ENCODE results near the gene PFKP.

Gene PFKP

DNA sequence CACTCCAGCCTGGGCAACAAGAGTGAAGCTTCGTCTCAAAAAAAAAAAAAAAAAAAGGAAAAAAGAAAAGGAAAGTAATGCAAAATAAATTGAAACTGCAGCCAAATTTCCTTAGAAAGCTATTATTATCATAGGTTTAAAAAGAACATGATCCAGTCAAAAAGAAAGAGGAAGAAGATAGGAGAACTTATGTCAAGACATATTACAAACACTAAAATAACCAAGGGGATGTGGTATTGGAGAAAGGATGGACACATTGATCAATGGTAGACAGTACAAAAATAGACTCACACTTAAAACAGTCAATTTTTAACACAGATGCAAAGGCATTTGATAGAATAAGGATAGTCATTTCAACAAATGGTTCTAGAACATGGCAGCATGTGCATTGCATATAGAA, 27.3 kb upstream of the PFKP start:
- H3K4me1 Mint-ChIP-seq (ENCODE audit: low read depth): no peaks in the 10 kb centered on the region
- peaks cover 12% of the 10 kb centered on the region for H3K27me3 Mint-ChIP-seq
- H3K4me3 Mint-ChIP-seq: no peak overlapping the region
- no peaks in the 10 kb centered on the region for H3K9me3 Mint-ChIP-seq (ENCODE audit: low read depth)
- H3K27ac Mint-ChIP-seq: no peak overlapping the region
- no peaks in the 10 kb centered on the region for H3K36me3 Mint-ChIP-seq

DNA sequence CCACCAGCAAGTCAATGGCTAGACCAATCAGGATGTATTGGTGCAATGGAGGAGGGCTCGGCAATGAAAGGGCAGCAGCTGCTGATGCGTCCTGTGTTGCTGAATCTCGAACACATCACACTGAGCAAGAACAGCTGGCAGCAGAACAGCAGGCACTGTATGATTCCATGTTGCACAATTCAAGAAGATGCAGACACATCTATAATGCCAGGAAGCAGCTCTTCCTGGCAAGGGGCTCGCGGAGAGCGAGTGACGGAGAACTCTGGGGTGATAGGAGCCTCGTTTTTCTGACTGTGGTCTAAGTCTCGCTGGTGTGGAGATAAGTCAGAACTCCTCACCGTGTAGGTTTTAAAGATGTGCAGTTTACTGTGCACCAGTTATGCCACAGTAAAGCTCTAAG, 24.8 kb upstream of the PFKP start:
- no peaks in the 10 kb centered on the region for H3K9me3 Mint-ChIP-seq (ENCODE audit: low read depth)
- no peaks in the 10 kb centered on the region for H3K4me1 Mint-ChIP-seq (ENCODE audit: low read depth)
- peaks cover 3% of the 10 kb centered on the region for H3K27me3 Mint-ChIP-seq
- H3K4me3 Mint-ChIP-seq: no peak overlapping the region
- H3K36me3 Mint-ChIP-seq: no peaks in the 10 kb centered on the region
- no peak overlapping the region for H3K27ac Mint-ChIP-seq

DNA sequence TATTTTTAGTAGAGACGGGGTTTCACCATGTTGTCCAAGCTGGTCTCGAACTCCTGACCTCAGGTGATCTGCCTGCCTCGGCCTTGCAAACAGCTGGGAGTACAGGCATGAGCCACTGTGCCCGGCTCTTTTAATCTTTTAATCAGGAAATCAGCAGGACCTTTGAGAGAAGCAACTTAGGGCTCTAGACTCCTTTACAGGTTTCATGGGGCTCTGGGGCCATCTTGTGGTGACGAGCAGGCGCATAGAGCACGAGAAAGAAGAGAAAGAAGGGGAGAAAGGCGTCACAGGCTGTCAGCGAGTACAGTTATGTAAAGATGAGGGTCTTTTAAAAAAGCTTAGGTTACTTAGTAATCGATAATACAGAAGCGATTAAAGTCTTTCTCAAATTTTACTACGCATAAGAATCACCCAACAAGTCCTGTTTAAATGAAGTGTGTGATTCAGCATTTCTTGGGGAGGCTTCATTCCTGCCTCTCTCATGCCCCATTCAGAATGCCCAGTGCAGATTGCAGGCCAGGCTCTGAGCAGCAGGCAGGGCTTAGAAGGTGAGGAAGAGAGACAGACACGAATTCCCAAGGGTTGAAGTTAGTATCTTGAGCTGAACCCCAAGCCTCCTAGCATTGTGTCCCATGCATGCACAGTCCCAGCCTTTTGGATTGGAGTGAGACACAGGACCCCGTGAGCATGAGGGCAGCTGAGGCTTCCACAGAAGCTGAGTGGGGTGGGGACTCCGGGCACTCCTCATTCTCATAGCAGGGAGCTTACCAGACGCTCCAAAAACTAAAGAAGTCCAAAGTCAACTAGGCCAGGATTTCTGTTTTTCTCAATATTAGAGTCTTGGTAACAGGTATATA, 23.6 kb upstream of the PFKP start:
- no peaks in the 10 kb centered on the region for H3K36me3 Mint-ChIP-seq
- no peak overlapping the region for H3K27ac Mint-ChIP-seq
- H3K4me1 Mint-ChIP-seq (ENCODE audit: low read depth): no peaks in the 10 kb centered on the region
- H3K9me3 Mint-ChIP-seq (ENCODE audit: low read depth): no peaks in the 10 kb centered on the region
- H3K4me3 Mint-ChIP-seq: no peak overlapping the region
- H3K27me3 Mint-ChIP-seq: peaks cover 2% of the 10 kb centered on the region

DNA sequence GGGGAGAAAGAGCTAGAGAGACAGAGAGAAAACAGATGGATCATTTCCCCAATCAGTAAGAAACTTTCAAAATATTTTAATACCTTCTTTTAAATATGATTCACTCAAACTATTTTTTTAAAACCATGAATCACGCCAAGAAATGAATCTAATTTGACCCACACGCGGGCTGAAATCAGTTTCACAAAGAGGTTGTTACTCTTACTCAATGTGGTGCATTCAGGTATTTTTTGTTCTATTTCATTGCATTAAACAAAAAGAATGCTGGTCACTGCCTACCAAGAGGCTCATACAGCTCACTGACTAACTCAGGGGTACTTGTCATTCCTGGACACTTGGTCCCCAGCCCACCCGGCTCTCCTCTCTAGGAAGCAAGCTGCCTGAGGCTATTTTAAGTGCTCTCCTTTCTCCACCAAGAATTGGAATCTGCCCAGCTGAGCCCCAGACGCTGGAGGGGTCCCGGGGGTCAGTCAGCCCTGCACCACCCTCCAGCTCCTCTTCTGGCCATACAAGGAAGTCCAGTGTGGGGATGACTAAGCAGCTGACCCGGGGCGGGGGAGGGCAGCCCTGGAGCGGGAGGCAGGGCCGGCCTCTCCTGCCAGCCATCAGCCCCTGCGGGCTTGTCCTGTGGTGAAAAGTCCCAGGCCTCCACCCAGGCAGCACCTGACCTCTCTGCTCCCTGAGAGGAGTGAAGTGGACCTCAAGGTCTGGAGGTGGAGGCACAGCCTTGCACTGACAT, 21.7 kb upstream of the PFKP start:
- H3K27ac Mint-ChIP-seq: no peak overlapping the region
- H3K9me3 Mint-ChIP-seq (ENCODE audit: low read depth): no peaks in the 10 kb centered on the region
- H3K36me3 Mint-ChIP-seq: no peaks in the 10 kb centered on the region
- no peaks in the 10 kb centered on the region for H3K4me1 Mint-ChIP-seq (ENCODE audit: low read depth)
- H3K4me3 Mint-ChIP-seq: no peak overlapping the region
- H3K27me3 Mint-ChIP-seq: peaks cover 6% of the 10 kb centered on the region

DNA sequence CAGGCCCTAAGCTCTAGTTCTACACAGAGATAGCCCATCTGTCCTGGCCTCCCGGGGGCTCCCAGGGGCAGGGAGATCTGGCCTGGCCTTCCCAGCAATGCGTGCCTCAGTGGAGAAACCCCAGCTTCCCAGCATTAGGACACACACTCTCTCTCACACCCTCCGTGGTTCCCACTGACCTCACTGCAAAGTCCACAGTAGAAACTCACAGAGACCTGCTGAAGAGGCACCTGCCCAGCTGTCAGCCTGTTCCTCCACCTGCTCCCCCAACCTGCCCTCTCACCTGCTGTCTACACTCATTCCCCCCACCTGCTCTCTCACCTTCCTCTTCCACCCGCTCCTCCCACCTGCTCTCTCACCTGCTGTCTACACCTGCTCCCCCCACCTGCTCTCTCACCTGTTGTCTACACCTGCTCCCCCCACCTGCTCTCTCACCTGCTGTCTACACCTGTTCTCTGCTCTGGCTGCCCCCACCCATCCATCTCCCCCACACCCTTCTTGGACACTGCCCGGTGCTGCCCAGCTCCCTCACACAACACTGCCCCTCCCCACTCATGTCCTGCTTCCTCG, 21.1 kb upstream of the PFKP start:
- Mint-ChIP-seq H3K4me3 (no peak overlapping the region), H3K36me3 (no peaks in the 10 kb centered on the region), H3K27me3 (peaks cover 6% of the 10 kb centered on the region), H3K9me3 (ENCODE audit: low read depth) (no peaks in the 10 kb centered on the region), H3K27ac (no peak overlapping the region), H3K4me1 (ENCODE audit: low read depth) (no peaks in the 10 kb centered on the region)

DNA sequence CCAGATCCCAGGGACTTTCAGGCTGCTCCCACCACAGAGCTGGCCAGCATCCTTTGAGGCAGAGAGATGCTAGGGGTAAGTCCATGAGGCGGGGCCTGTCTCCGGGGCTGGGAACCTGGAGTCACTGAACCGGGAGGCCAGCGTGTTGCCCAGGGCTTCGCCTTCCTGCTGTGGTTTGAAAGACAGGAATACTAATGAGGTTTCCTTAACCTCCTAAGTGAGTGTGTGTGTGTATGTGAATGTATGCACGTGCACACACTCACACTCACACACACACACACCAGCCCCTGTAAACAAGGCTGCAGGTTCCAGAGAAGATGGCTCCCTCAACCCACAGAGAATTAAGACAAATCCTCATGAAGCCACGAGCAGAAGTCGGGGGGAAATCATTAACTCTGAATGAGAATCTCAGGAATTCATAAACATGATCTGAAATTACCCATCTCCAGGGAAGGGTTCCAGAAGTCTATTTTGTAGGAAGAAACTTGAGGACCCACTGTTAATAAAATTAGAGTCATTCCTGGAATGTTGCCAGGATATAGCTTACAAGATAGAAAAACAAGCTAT, 20.3 kb upstream of the PFKP start:
- H3K27me3 Mint-ChIP-seq: peaks cover 6% of the 10 kb centered on the region
- no peak overlapping the region for H3K4me3 Mint-ChIP-seq
- H3K4me1 Mint-ChIP-seq (ENCODE audit: low read depth): no peaks in the 10 kb centered on the region
- no peak overlapping the region for H3K27ac Mint-ChIP-seq
- H3K36me3 Mint-ChIP-seq: no peaks in the 10 kb centered on the region
- H3K9me3 Mint-ChIP-seq (ENCODE audit: low read depth): no peaks in the 10 kb centered on the region

DNA sequence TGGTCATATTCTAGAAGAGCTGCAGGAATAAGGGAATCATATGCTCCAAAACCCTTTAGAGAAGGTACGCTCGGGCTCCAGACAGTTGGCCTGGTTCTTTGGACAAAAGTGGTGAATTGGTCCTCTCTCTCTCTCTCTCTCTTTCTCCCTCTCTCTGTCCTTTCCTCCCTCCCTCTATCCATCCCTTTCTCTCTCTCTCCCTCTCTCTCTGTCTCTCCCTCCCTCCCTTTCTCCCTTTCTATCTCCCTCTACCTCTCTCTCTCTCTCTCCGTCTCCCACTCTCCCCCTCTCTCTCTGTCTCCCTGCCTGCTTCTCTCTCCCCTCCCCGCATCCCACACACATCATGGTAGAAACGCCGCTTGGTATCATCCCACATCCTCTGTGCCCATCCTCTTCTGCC, 19.8 kb upstream of the PFKP start:
- Mint-ChIP-seq H3K9me3 (ENCODE audit: low read depth) (no peaks in the 10 kb centered on the region), H3K36me3 (no peaks in the 10 kb centered on the region), H3K4me1 (ENCODE audit: low read depth) (no peaks in the 10 kb centered on the region), H3K4me3 (no peak overlapping the region), H3K27ac (no peak overlapping the region), H3K27me3 (peaks cover 6% of the 10 kb centered on the region)

DNA sequence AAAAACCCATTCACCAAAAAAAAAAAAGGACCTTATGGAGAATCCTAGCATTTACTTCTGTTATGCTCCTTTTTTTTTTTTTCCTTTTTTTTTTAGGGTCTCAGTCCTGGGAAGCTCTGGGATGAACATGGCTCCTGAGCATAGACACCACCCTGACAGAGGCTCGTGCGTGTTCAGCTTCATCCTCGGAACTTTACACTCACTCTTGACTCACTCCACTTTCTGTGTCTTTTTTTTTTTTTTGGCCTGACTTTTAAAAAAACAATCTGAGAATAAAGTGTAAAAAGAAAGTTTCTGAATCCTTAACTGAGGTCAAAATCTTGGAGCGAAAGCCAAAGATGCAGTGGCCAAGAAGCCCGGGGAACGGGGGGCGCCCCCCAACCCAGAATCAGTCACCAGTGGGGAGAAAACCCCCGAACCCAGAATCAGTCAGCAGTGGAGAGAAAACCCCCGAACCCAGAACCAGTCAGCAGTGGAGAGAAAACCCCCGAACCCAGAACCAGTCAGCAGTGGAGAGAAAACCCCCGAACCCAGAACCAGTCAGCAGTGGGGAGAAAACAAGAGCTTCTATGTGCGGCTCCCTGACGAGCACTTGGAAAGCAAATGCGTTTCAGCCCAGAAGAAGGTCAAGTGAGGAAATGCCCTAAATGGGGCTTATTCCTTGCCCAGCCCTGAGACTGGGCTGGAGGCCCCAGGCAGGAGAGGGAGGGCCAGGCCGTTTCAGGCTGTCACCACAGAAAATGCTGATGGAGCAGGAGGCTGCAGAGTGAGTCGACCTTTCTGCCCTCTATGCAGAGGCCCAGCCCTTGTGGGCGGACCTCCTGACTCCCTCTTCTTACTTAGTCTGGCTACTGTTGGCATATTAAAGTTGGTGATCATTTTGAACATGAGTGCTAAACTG, 19.0 kb upstream of the PFKP start:
- H3K4me3 Mint-ChIP-seq: no peak overlapping the region
- H3K27ac Mint-ChIP-seq: no peak overlapping the region
- no peaks in the 10 kb centered on the region for H3K4me1 Mint-ChIP-seq (ENCODE audit: low read depth)
- H3K9me3 Mint-ChIP-seq (ENCODE audit: low read depth): no peaks in the 10 kb centered on the region
- no peaks in the 10 kb centered on the region for H3K36me3 Mint-ChIP-seq
- peaks cover 6% of the 10 kb centered on the region for H3K27me3 Mint-ChIP-seq

DNA sequence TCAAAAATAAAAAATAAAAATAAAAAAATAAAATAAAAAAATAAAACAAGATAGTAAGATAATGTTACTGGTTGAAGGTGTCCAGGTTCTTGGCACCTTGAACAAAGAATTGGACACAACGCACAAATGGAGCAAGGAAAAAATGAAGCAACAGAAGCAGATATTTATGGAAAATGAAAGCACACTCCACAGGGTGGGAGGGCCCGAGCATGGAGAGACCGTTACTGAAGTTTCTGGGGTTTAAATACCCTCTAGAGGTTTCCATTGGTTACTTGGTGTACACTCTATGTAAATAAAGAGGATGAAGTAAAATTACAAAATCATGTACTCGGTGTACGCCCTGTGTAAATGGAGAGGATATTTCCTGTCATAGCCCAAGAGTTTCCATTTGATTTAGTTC, 15.7 kb upstream of the PFKP start:
- no peaks in the 10 kb centered on the region for H3K9me3 Mint-ChIP-seq (ENCODE audit: low read depth)
- H3K4me3 Mint-ChIP-seq: no peak overlapping the region
- no peak overlapping the region for H3K27ac Mint-ChIP-seq
- H3K36me3 Mint-ChIP-seq: no peaks in the 10 kb centered on the region
- H3K27me3 Mint-ChIP-seq: peaks cover 6% of the 10 kb centered on the region
- no peaks in the 10 kb centered on the region for H3K4me1 Mint-ChIP-seq (ENCODE audit: low read depth)

DNA sequence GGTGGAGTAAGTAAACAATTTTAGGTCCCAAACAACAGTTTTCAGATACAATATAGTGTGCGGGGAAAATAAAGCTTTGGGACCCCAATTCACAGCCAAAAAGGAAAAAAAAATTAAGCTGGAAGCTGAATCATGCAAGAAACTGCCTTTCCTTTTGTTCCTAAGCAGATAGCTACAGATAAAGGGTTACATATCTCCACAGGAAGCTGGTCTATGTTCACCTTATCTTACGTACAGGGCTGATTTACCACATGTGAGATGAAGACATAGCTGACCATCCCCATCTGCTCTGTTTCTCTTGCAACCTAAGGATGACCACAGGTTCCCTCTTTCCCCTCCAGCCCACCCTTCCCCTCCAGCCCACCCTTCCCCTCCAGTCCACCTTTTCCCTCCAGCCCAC, 14.2 kb upstream of the PFKP start:
- Mint-ChIP-seq H3K4me1 (ENCODE audit: low read depth) (no peaks in the 10 kb centered on the region), H3K27me3 (peaks cover 6% of the 10 kb centered on the region), H3K9me3 (ENCODE audit: low read depth) (no peaks in the 10 kb centered on the region), H3K36me3 (no peaks in the 10 kb centered on the region), H3K27ac (no peak overlapping the region), H3K4me3 (no peak overlapping the region)

DNA sequence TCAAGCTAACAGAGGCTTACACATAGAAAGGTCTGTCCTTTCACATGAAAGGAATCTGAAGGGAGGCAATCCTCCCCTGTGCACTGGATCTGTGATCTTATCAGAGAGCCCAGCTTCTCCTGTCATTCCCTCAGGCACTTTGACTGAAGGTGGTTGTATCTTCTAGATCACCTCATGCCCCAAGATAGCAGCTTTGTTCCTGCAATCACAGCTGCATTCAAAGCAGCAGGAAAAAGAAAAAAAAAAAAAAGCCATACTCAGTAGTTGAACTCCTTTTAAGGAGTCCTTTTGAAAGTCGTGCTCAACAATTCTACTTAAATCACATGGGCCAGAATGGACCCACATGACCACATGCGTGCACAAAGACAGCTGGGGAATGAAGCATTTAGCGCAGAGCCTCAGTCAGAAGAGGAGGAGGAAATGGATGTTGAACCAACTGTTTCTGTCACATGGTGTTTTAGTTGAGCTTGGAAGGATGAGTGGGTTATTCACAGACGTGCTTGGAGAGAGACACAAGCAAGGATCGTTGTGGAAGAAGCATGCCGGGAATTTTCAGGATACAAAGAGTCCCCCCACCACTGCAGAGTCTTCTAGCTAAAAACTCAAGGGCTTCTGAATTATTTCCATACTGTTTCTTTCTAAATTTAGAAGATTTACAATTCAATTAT, 13.0 kb upstream of the PFKP start:
- Mint-ChIP-seq H3K9me3 (ENCODE audit: low read depth) (no peaks in the 10 kb centered on the region), H3K4me1 (ENCODE audit: low read depth) (no peaks in the 10 kb centered on the region), H3K27ac (no peak overlapping the region), H3K27me3 (peaks cover 6% of the 10 kb centered on the region), H3K36me3 (no peaks in the 10 kb centered on the region), H3K4me3 (no peak overlapping the region)

DNA sequence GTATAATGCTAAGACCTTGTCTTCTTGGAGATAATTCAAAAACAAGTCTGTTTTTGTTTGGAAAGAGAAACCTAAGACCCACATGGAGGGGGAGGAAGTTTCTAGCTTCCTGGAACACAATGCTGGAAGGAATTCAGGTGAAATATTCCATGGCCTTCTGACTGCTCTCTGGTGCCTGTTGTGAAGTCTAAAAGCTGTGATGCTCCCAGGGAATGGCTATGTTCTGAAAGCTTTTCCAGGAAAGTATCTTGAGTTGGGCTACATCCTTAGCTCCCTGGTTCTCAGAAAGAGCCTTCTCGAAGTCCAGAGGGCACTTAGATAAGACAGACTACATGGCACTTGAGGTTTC, 12.5 kb upstream of the PFKP start:
- Mint-ChIP-seq H3K36me3 (no peaks in the 10 kb centered on the region), H3K4me3 (no peak overlapping the region), H3K27ac (no peak overlapping the region), H3K9me3 (ENCODE audit: low read depth) (no peaks in the 10 kb centered on the region), H3K27me3 (peaks cover 6% of the 10 kb centered on the region), H3K4me1 (ENCODE audit: low read depth) (no peaks in the 10 kb centered on the region)

DNA sequence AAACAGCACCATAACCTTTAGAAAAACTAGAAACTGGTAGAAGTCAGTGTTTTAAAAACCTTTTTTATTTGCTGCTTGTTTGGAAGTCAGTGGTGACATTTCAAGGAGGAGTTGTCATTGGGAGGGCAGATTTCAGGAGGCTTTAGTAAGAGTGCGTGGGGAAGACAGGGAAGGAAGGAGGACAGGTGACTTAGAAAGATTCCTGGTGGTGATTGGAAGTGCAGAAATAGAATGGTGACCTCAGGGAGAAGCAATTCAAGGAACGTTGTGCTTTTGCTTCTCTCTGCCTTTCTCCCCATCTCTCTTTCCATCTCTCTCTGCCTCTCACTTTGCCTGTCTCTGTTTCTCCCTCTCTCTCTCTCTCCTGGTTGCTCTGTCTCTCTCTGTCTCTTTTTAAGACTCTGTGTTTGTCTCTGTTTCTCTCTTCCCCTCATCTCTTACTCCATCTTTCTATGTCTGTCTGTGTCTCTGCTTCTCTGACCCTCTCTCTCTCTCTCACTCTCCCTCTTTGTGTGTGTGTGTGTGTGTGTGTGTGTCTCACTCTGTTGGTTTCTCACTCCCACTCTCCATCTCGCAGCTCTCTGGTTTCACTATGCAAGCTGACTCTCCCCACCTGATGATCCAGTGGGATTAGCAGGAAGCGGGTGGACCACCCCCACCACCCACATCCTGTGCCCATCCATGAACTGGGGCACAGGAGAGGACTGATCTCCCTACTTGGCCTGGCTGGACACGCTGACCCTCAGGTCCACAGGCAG, 10.9 kb upstream of the PFKP start:
- no peak overlapping the region for H3K27ac Mint-ChIP-seq
- H3K27me3 Mint-ChIP-seq: peaks cover 2% of the 10 kb centered on the region
- H3K4me1 Mint-ChIP-seq (ENCODE audit: low read depth): no peaks in the 10 kb centered on the region
- no peaks in the 10 kb centered on the region for H3K36me3 Mint-ChIP-seq
- H3K4me3 Mint-ChIP-seq: no peak overlapping the region
- no peaks in the 10 kb centered on the region for H3K9me3 Mint-ChIP-seq (ENCODE audit: low read depth)

All from activated naive CD8-positive, alpha-beta T cell (primary cell).